ENCODE results near the gene CEACAM1. TPM values are rescaled to one million over a fixed set of nuclear protein-coding genes. Genes with fewer than 3 reads are reported as not detected.

CEACAM1 gene
- total and polyA plus RNA-seq, 2 experiments from 2014 or later: 0.63 to 3.0 TPM

- TF ChIP-seq REST (IDR thresholded peaks at IDR 0.05; ENCODE audit: unreplicated experiment) (no peak), ZNF331 (CRISPR knock-in tag; IDR thresholded peaks at IDR 0.05; ENCODE audit: low read depth) (no peak), STAT1 (IDR thresholded peaks at IDR 0.05; ENCODE audit: unreplicated experiment) (no peak), CREB1 (CRISPR knock-in tag; IDR thresholded peaks at IDR 0.05; ENCODE audit: low read depth) (no peak), CTCF (conservative IDR thresholded peaks at IDR 0.05; ENCODE audit: low read depth in 2 of 2) (no peak), EZH2 (IDR thresholded peaks at IDR 0.05; ENCODE audit: low read depth, unreplicated experiment) (no peak)
Observed at GRCh38 chr19:42577016-42577415, 48.7 kb upstream of the CEACAM1 start (continued).

- Histone ChIP-seq H3K4me3 (no peak overlapping the region), H2AFZ (no peak overlapping the region), H3K79me2 (replicated peaks; ENCODE audit: insufficient read depth) (no peaks in the 10 kb centered on the region), H3F3A (replicated peaks; ENCODE audit: low read depth) (no peaks in the 10 kb centered on the region), H3K27me3 (ENCODE audit: insufficient read depth) (0 out of 2 replicates have a peak, but pooled peaks cover 2% of the 10 kb centered on the region), H3K9me2 (ENCODE audit: insufficient read depth) (no peaks in the 10 kb centered on the region), H3K4me2 (no peak overlapping the region), H3K36me3 (ENCODE audit: insufficient read depth) (no peaks in the 10 kb centered on the region), H3K27ac (ENCODE audit: low read depth) (no peak overlapping the region), H4K20me1 (replicated peaks; ENCODE audit: insufficient read depth) (no peaks in the 10 kb centered on the region), H3K4me1 (ENCODE audit: insufficient read depth) (peaks cover 3% of the 10 kb centered on the region; the same call in 1 of the 2 replicates)
- no peak overlapping the region for H3K27ac Mint-ChIP-seq
- peaks cover 2% of the 10 kb centered on the region for H3K27me3 Mint-ChIP-seq (ENCODE audit: insufficient read depth, low read depth, poor library complexity)
- no peak for DNase-seq (ENCODE audit: low spot score)
- peaks cover 9% of the 10 kb centered on the region for H3K4me1 Mint-ChIP-seq
- H3K36me3 Mint-ChIP-seq (ENCODE audit: low read depth): no peaks in the 10 kb centered on the region
- no peaks in the 10 kb centered on the region for H3K9me3 Mint-ChIP-seq
- no peak overlapping the region for H3K4me3 Mint-ChIP-seq
- ATAC-seq: no peak
- no peak for TF ChIP-seq CREB1 (CRISPR knock-in tag; IDR thresholded peaks at IDR 0.05; ENCODE audit: low read depth)
- TF ChIP-seq ZNF462 (CRISPR knock-in tag; IDR thresholded peaks at IDR 0.05): no peak
- TF ChIP-seq STAT1 (IDR thresholded peaks at IDR 0.05; ENCODE audit: unreplicated experiment): no peak
- TF ChIP-seq EZH2 (IDR thresholded peaks at IDR 0.05; ENCODE audit: low read depth, unreplicated experiment): no peak
- TF ChIP-seq REST (IDR thresholded peaks at IDR 0.05; ENCODE audit: unreplicated experiment): no peak
Observed at GRCh38 chr19:42576241-42576640, 48.0 kb upstream of the CEACAM1 start.

All from GM23338 (cell line).